ENCODE measurements around the gene BTD.
"Not testable (repeated sequence)": the region's sequence is repeated elsewhere in the genome, so short reads cannot be mapped to it uniquely, and the experiment has no call there.

DNA sequence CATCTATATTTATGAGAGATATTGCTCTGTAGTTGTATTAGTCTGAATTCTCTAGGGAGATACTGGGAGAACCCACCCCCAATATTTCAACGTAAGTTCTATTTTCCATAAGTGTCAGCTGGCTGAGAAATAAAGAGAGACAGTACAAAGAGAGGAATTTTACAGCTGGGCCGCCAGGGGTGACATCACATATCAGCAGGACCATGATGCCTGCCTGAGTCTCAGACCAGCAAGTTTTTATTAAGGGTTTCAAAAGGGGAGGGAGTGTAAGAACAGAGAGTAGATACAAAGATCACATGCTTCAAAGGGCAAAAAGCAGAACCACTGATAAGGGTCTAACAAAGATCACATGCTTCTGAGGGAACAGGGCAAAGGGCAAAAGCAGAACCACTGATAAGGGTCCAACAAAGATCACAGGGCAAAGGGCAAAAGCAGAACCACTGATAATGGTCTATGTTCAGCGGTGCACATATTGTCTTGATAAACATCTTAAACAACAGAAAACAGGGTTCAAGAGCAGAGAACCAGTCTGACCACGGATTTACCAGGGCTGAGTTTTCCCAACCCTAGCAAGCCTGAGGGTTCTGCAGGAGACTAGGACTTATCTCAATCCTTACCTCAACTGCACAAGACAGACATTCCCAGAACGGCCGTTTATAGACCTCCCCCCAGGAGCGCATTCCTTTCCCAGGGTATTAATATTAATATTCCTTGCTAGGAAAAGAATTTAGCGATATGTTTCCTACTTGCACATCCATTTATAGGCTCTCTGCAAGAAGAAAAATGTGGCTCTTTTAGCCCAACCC is 18.3 kb downstream of the BTD start:
- not testable (repeated sequence) for TF ChIP-seq POLR2A (IDR thresholded peaks at IDR 0.05; ENCODE audit: low read depth, low read length); POLR2AphosphoS5 (IDR thresholded peaks at IDR 0.05; ENCODE audit: low read depth, low read length); TAF1 (IDR thresholded peaks at IDR 0.05; ENCODE audit: borderline replicate concordance, low read depth, low read length)

Measured in GM12892 (cell line).